ENCODE measurements around the gene ZNF382.

Gene ZNF382

GRCh38 chr19:36646746-36647145, 41.6 kb downstream of the ZNF382 start:
- TF ChIP-seq, protein P1, sequence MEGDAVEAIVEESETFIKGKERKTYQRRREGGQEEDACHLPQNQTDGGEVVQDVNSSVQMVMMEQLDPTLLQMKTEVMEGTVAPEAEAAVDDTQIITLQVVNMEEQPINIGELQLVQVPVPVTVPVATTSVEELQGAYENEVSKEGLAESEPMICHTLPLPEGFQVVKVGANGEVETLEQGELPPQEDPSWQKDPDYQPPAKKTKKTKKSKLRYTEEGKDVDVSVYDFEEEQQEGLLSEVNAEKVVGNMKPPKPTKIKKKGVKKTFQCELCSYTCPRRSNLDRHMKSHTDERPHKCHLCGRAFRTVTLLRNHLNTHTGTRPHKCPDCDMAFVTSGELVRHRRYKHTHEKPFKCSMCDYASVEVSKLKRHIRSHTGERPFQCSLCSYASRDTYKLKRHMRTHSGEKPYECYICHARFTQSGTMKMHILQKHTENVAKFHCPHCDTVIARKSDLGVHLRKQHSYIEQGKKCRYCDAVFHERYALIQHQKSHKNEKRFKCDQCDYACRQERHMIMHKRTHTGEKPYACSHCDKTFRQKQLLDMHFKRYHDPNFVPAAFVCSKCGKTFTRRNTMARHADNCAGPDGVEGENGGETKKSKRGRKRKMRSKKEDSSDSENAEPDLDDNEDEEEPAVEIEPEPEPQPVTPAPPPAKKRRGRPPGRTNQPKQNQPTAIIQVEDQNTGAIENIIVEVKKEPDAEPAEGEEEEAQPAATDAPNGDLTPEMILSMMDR (conservative IDR thresholded peaks at IDR 0.05), result no peak
- no peak overlapping the region for H3K27ac ChIP-seq

GRCh38 chr19:36652958-36653357, 47.8 kb downstream of the ZNF382 start:
- TF ChIP-seq, protein P1 (conservative IDR thresholded peaks at IDR 0.05), result no peak
- no peak overlapping the region for H3K27ac ChIP-seq

GRCh38 chr19:36665832-36666231, 60.7 kb downstream of the ZNF382 start:
- peak overlapping the region; percentile 91 for H3K27ac ChIP-seq
- TF ChIP-seq, protein P1 (conservative IDR thresholded peaks at IDR 0.05), result no peak

GRCh38 chr19:36668646-36669045, 63.5 kb downstream of the ZNF382 start:
- TF ChIP-seq, protein P1 (conservative IDR thresholded peaks at IDR 0.05), result no peak
- no peak overlapping the region; the same call in 1 of the 2 replicates for H3K27ac ChIP-seq

DNA sequence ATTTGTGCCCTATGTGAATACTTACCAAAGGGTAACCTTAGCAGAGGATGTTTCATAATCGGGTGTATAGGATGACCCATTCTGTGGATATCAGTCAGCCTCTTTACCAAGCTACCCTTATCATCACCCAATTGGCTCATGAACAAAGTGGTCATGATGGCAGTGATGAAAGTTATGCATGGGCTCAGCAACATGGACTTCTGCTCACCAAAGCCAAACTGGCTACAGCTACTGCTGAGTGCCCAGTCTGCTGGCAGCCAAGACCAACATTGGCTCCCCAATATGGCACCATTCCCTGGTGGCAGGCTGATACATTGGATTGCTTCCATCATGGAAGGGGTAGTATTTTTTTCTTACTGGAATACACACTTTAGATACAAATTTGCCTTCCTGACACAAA, 67.3 kb downstream of the ZNF382 start:
- TF ChIP-seq, protein P1 (conservative IDR thresholded peaks at IDR 0.05), result no peak
- H3K27ac ChIP-seq, result no peak overlapping the region

GRCh38 chr19:36674201-36674600, 69.1 kb downstream of the ZNF382 start:
- no peak overlapping the region for H3K27ac ChIP-seq
- TF ChIP-seq, protein P1 (conservative IDR thresholded peaks at IDR 0.05), result no peak

GRCh38 chr19:36679455-36679854, 74.3 kb downstream of the ZNF382 start:
- TF ChIP-seq, protein P1 (conservative IDR thresholded peaks at IDR 0.05), result no peak
- no peak overlapping the region for H3K27ac ChIP-seq

Data from VCaP (cell line).